OCI-LY3 (cell line): ENCODE data around the gene PRRC2C.

Source experiments
- H2AFZ ChIP-seq: fragments of 200-600, 300-600 bp; shearing (Covaris generic); 2 replicates; pipeline ENCODE4 v1.6.0; 2014; ENCODE audit warnings: antibody characterized with exemption, low read depth, low read length
- H3K27ac ChIP-seq: fragments of 200-600, 300-600 bp; sonication (generic); 2 replicates; pipeline ENCODE4 v1.5.1; 2014; ENCODE audit warnings: mild to moderate bottlenecking, low read length, moderate library complexity, mixed read lengths
- H3K27me3 ChIP-seq: fragments of 200-600, 300-600 bp; sonication (generic); 2 replicates; pipeline ENCODE4 v1.6.1; 2014; ENCODE audit warnings: low read depth, low read length, mixed read lengths
- H3K36me3 ChIP-seq: fragments of 200-600, 300-600 bp; sonication (generic); replicated peaks from 2 replicates; pipeline ENCODE3; 2014; ENCODE audit warnings: low read depth, low read length, mixed read lengths
- H3K4me1 ChIP-seq: fragments of 300-600, 200-600 bp; sonication (generic); 2 replicates; pipeline ENCODE4 v1.6.1; 2014; ENCODE audit warnings: low read length, mixed read lengths
- H3K4me2 ChIP-seq: fragments of 200-600, 300-600 bp; sonication (generic); 2 replicates; pipeline ENCODE4 v1.6.1; 2014; ENCODE audit warnings: low read length, mixed read lengths
- H3K4me3 ChIP-seq: fragments of 300-600, 200-600 bp; sonication (generic); 2 replicates; pipeline ENCODE4 v1.5.1; 2014; ENCODE audit warnings: antibody characterized with exemption, mild to moderate bottlenecking, low read length, moderate library complexity
- H3K79me2 ChIP-seq: fragments of 300-600, 200-600 bp; shearing (Covaris generic); 2 replicates; pipeline ENCODE4 v1.6.1; 2014; ENCODE audit warnings: mild to moderate bottlenecking, low read length, mixed read lengths
- H3K9ac ChIP-seq: fragments of 300-600, 200-600 bp; shearing (Covaris generic); 2 replicates; pipeline ENCODE4 v1.6.0; 2014; ENCODE audit warnings: mild to moderate bottlenecking, low read length, moderate library complexity
- H3K9me3 ChIP-seq: fragments of 200-600, 300-600 bp; shearing (Covaris generic); 2 replicates; pipeline ENCODE4 v1.6.1; 2014; ENCODE audit warnings: low read length, mixed read lengths; ENCODE audit not compliant: insufficient read depth
- H4K20me1 ChIP-seq: fragments of 200-600, 300-600 bp; sonication (generic); 2 replicates; pipeline ENCODE4 v1.6.1; 2016; ENCODE audit warnings: low read length, mixed read lengths; ENCODE audit not compliant: insufficient read depth
- EZH2phosphoT487 ChIP-seq: fragments of 200-600 bp; shearing (Covaris generic); IDR thresholded peaks from 2 replicates; pipeline ENCODE4 v1.6.1; 2018; ENCODE audit warnings: antibody characterized with exemption, mixed run types, low read depth
- TF ChIP-seq, protein P1 (sequence below): fragments of 200-600, 300-600 bp; sonication (generic); IDR thresholded peaks from 2 replicates; pipeline ENCODE4 v1.5.1; 2014; ENCODE audit warnings: antibody characterized with exemption, low read length, low read depth

The PRRC2C gene

DNA sequence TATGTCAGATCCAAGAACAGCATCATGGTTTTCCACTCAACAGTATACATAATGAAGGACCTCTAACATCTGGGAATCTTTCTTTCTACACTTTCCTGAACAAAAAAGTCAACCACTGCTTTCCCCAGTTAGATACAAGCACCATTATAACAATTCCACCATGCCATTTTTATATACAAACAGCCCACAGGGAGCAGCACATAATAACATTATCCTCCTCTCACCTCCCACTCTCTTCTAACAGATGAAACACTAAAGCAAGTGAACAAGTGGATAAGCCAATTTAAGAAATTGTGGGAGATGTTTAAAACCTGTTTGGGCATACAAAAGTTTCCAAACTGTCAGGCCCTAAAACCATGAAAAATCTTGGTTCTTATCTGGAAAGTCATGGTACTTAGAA lies 29.4 kb upstream of the PRRC2C start:
- H3K4me3 ChIP-seq: no peak overlapping the region
- H3K27ac ChIP-seq: no peak overlapping the region
- no peak overlapping the region for H3K4me2 ChIP-seq
- H3K36me3 ChIP-seq: no peaks in the 10 kb centered on the region
- no peak overlapping the region for H3K9ac ChIP-seq
- H3K27me3 ChIP-seq: no peaks in the 10 kb centered on the region
- no peaks in the 10 kb centered on the region for H3K4me1 ChIP-seq
- H3K79me2 ChIP-seq: no peaks in the 10 kb centered on the region
- H3K9me3 ChIP-seq: no peaks in the 10 kb centered on the region
- TF ChIP-seq, protein P1, sequence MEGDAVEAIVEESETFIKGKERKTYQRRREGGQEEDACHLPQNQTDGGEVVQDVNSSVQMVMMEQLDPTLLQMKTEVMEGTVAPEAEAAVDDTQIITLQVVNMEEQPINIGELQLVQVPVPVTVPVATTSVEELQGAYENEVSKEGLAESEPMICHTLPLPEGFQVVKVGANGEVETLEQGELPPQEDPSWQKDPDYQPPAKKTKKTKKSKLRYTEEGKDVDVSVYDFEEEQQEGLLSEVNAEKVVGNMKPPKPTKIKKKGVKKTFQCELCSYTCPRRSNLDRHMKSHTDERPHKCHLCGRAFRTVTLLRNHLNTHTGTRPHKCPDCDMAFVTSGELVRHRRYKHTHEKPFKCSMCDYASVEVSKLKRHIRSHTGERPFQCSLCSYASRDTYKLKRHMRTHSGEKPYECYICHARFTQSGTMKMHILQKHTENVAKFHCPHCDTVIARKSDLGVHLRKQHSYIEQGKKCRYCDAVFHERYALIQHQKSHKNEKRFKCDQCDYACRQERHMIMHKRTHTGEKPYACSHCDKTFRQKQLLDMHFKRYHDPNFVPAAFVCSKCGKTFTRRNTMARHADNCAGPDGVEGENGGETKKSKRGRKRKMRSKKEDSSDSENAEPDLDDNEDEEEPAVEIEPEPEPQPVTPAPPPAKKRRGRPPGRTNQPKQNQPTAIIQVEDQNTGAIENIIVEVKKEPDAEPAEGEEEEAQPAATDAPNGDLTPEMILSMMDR: no peak
- TF ChIP-seq EZH2phosphoT487: no peak
- H4K20me1 ChIP-seq: no peaks in the 10 kb centered on the region
- no peak overlapping the region for H2AFZ ChIP-seq

DNA sequence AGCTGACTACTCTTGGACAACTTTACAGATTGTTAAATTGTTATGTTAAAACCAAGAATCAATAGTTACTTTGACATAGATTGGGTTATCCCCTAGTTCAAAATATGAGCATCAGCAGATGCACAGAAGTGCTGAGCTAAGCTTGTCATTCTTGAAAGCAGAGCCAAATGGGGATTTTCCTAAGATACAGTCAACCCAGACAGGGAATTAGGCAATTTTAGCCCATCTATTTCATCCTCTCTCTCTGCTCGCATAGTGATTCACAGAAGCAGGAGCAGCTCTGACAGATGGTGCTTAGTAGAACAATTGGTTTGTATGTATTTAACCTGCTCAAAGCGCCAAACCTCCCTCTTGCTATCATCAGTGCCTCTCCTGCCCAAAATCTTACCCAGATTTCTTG lies 27.9 kb upstream of the PRRC2C start:
- no peak overlapping the region for H3K4me2 ChIP-seq
- H3K27ac ChIP-seq: no peak overlapping the region
- no peaks in the 10 kb centered on the region for H3K27me3 ChIP-seq
- no peaks in the 10 kb centered on the region for H3K79me2 ChIP-seq
- H2AFZ ChIP-seq: no peak overlapping the region
- H3K4me1 ChIP-seq: no peaks in the 10 kb centered on the region
- TF ChIP-seq, protein P1: no peak
- TF ChIP-seq EZH2phosphoT487: no peak
- H3K9ac ChIP-seq: no peak overlapping the region
- H3K4me3 ChIP-seq: no peak overlapping the region
- no peaks in the 10 kb centered on the region for H3K9me3 ChIP-seq
- no peaks in the 10 kb centered on the region for H4K20me1 ChIP-seq
- H3K36me3 ChIP-seq: no peaks in the 10 kb centered on the region

DNA sequence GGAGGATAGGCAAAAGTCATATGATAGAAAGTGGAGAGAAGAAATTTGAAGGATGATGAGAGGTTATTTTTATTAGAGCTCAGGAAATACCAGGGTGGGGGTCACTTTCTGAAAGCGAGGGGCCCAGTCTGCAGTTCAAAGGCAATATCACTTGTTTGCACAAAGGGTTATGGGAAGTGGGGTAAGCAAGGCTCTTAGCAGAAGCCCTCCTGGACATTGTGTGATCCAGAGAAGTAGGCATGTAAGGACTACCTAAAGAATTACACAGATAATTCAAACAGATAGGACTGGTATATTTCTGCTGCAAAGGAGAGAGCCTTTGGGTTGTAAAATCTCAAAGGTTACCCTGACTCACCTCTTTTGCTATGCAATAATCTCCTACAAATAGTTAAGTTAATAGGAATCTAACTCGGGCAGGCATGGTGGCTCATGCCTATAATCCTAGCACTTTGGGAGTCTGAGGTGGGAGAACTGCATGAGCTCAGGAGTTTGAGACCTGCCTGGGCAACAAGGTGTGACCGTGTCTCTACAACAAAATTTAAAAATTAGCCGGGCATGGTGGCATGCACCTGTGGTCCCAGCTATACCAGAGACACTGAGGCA lies 25.2 kb upstream of the PRRC2C start:
- TF ChIP-seq, protein P1: no peak
- no peak for TF ChIP-seq EZH2phosphoT487
- Histone ChIP-seq H3K4me1 (no peaks in the 10 kb centered on the region), H3K27me3 (no peaks in the 10 kb centered on the region)

DNA sequence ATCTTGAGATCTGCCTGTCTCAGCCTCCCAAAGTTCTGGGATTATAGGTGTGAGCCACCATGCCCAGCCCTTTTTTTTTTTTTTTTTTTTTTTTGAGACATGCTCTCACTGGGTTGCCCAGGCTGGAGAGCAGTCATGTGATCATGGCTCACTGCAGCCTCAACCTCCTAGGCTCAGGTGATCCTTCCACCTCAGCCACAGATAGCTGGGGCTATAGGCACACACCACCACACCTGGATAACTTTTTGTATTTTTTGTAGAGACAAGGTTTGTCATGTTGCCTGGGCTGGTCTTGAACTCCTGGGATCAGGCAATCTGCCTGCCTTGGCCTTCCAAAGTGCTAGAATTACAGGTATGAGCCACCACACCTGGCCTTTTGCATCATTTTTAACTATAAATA lies 17.7 kb upstream of the PRRC2C start:
- H3K79me2 ChIP-seq: no peaks in the 10 kb centered on the region
- TF ChIP-seq, protein P1: no peak
- no peak for TF ChIP-seq EZH2phosphoT487
- no peak overlapping the region for H3K9ac ChIP-seq
- no peak overlapping the region for H3K4me3 ChIP-seq
- H3K27me3 ChIP-seq: no peaks in the 10 kb centered on the region
- no peaks in the 10 kb centered on the region for H4K20me1 ChIP-seq
- no peak overlapping the region for H3K4me2 ChIP-seq
- no peak overlapping the region for H3K27ac ChIP-seq
- no peak overlapping the region for H2AFZ ChIP-seq
- peaks cover 11% of the 10 kb centered on the region for H3K4me1 ChIP-seq
- H3K36me3 ChIP-seq: no peaks in the 10 kb centered on the region
- H3K9me3 ChIP-seq: no peaks in the 10 kb centered on the region

More for the DNA sequence above, 25.2 kb upstream of the PRRC2C start:
- Histone ChIP-seq H3K9ac (no peak overlapping the region), H3K27ac (no peak overlapping the region), H3K79me2 (no peaks in the 10 kb centered on the region), H3K4me2 (no peak overlapping the region), H3K36me3 (no peaks in the 10 kb centered on the region), H3K9me3 (no peaks in the 10 kb centered on the region), H4K20me1 (no peaks in the 10 kb centered on the region), H2AFZ (no peak overlapping the region), H3K4me3 (no peak overlapping the region)
